GM23338 (cell line): ENCODE measurements around the gene APOD.

Source experiments
- CREB1 ChIP-seq: fragments of 250-450 bp; sonication (Bioruptor Pico); IDR thresholded peaks from 2 replicates; pipeline ENCODE4 v1.5.0; 2020; ENCODE audit warnings: low read depth, mild to moderate bottlenecking, moderate library complexity
- JUNB ChIP-seq: IDR thresholded peaks from one replicate; pipeline ENCODE4 v1.6.1; 2016; ENCODE audit warnings: antibody characterized with exemption; ENCODE audit not compliant: unreplicated experiment
- TF ChIP-seq, protein P1 (sequence below), 2 experiments: fragments of 200-600 bp in 1 of 2; sonication (generic) in 1 of 2; conservative IDR thresholded peaks; 2 replicates each; pipeline versions ENCODE4 v1.5.1 to v1.6.1; 2016 to 2017; ENCODE audit warnings: antibody characterized with exemption in 2 of 2, low read depth in 2 of 2, mild to moderate bottlenecking in 2 of 2, moderate library complexity in 1 of 2

DNA sequence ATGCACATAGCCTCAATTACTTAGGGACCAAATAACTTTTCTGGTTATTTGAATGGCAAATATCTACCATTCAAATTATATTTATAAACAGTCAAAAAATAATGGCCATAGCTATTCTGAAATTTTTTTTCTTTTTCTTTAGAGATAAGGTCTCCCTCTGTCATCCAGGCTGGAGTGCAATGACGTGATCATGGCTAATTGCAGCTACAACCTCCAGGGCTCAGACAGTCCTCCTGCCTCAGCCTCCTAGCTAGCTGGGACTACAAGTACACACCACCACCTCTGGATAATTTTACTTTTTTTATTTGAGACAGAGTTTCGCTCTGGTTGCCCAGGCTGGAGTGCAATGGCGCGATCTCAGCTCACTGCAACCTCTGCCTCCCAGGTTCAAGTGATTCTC is 57.2 kb downstream of the APOD start:
- TF ChIP-seq, protein P1, sequence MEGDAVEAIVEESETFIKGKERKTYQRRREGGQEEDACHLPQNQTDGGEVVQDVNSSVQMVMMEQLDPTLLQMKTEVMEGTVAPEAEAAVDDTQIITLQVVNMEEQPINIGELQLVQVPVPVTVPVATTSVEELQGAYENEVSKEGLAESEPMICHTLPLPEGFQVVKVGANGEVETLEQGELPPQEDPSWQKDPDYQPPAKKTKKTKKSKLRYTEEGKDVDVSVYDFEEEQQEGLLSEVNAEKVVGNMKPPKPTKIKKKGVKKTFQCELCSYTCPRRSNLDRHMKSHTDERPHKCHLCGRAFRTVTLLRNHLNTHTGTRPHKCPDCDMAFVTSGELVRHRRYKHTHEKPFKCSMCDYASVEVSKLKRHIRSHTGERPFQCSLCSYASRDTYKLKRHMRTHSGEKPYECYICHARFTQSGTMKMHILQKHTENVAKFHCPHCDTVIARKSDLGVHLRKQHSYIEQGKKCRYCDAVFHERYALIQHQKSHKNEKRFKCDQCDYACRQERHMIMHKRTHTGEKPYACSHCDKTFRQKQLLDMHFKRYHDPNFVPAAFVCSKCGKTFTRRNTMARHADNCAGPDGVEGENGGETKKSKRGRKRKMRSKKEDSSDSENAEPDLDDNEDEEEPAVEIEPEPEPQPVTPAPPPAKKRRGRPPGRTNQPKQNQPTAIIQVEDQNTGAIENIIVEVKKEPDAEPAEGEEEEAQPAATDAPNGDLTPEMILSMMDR (conservative IDR thresholded peaks at IDR 0.05; ENCODE audit: low read depth in 2 of 2): no peak
- TF ChIP-seq JUNB: no peak
- TF ChIP-seq CREB1 (CRISPR knock-in tag): no peak
